SK-N-SH (cell line): ENCODE measurements around the gene CELSR1.
A peak's percentile ranks its signal among the peaks of the same experiment; 100 is the strongest.

Experiments
- EZH2phosphoT487 ChIP-seq: fragments of 200-600 bp; sonication (generic); IDR thresholded peaks from 2 replicates; pipeline ENCODE4 v1.6.1; 2017; ENCODE audit warnings: low read depth, mixed run types, mild to moderate bottlenecking, antibody characterized with exemption, moderate library complexity, borderline replicate concordance
- POLR2AphosphoS5 ChIP-seq: IDR thresholded peaks from 2 replicates; pipeline ENCODE4 v1.6.1; 2012; ENCODE audit warnings: low read depth, low read length
- TCF12 ChIP-seq: IDR thresholded peaks from 2 replicates; pipeline ENCODE4 v1.4.0; 2012
- TF ChIP-seq, protein P1 (sequence below): fragments of 200-600 bp; sonication (generic); IDR thresholded peaks from 2 replicates; pipeline ENCODE4 v1.6.1; 2017; ENCODE audit warnings: antibody characterized with exemption, mild to moderate bottlenecking, moderate library complexity

DNA sequence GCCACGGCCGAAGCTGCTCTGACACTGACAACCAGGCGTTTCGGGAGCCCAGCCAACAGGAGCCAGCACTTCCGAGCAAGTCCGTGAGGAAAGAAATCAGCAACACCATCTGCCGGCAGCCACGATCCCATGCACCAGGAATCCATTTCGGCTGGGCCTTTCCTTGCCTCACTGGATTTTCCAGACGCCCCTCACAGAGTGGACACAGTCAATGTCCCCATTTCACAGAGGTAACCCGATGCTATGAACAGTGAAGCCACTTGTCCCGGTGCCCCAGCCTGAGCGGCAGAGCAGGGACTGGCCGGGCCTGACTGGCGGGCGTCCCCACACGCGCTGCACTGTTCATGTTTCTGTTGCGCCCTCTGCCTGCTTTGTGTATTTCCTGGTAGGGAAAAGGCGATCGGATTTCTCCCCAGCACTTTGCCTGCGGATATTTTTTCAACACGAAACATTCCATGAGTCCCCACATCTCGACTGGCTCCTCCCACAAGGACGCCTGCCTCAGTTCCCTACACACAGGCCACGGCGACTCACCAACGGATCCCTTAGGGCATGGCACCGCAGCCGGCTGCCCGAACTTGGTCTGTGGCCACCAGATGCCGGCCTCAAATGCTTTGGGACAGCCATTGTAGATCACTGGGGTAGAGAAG is 146.6 kb downstream of the CELSR1 start:
- TF ChIP-seq TCF12 (no peak), EZH2phosphoT487 (no peak), POLR2AphosphoS5 (no peak)
- TF ChIP-seq, protein P1, sequence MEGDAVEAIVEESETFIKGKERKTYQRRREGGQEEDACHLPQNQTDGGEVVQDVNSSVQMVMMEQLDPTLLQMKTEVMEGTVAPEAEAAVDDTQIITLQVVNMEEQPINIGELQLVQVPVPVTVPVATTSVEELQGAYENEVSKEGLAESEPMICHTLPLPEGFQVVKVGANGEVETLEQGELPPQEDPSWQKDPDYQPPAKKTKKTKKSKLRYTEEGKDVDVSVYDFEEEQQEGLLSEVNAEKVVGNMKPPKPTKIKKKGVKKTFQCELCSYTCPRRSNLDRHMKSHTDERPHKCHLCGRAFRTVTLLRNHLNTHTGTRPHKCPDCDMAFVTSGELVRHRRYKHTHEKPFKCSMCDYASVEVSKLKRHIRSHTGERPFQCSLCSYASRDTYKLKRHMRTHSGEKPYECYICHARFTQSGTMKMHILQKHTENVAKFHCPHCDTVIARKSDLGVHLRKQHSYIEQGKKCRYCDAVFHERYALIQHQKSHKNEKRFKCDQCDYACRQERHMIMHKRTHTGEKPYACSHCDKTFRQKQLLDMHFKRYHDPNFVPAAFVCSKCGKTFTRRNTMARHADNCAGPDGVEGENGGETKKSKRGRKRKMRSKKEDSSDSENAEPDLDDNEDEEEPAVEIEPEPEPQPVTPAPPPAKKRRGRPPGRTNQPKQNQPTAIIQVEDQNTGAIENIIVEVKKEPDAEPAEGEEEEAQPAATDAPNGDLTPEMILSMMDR, result peak; percentile 29
